IMR-90 (cell line): ENCODE results near the gene RXFP1.

Experiments
- BHLHE40 ChIP-seq: fragments of 150-350 bp; IDR thresholded peaks from 2 replicates; pipeline ENCODE4 v1.6.1; 2016; ENCODE audit warnings: mild to moderate bottlenecking, low read depth, low read length
- CHD1 ChIP-seq: IDR thresholded peaks from 2 replicates; pipeline ENCODE4 v1.6.1; 2012; ENCODE audit warnings: low read depth, low read length, improper control_type of control experiment
- CTCF ChIP-seq: conservative IDR thresholded peaks from 2 replicates; pipeline ENCODE4 v1.5.1; 2012; ENCODE audit warnings: mild to moderate bottlenecking, low read depth, low read length, improper control_type of control experiment
- ELK1 ChIP-seq: fragments of 150-350 bp; IDR thresholded peaks from 2 replicates; pipeline ENCODE4 v1.6.1; 2016; ENCODE audit warnings: low read depth, mild to moderate bottlenecking, low read length, moderate library complexity, borderline replicate concordance
- FOS ChIP-seq: fragments of 150-350 bp; IDR thresholded peaks from 2 replicates; pipeline ENCODE4 v1.6.1; 2016; ENCODE audit warnings: low read depth, low read length
- MAFK ChIP-seq: IDR thresholded peaks from 2 replicates; pipeline ENCODE4 v1.6.1; 2012; ENCODE audit warnings: low read depth, low read length, improper control_type of control experiment
- MAZ ChIP-seq: IDR thresholded peaks from 2 replicates; pipeline ENCODE4 v1.6.1; 2012; ENCODE audit warnings: low read depth, mild to moderate bottlenecking, low read length, improper control_type of control experiment, moderate library complexity, borderline replicate concordance
- MXI1 ChIP-seq: IDR thresholded peaks from 2 replicates; pipeline ENCODE4 v1.6.1; 2012; ENCODE audit warnings: low read depth, mild to moderate bottlenecking, low read length, moderate library complexity, borderline replicate concordance
- POLR2A ChIP-seq: IDR thresholded peaks from 2 replicates; pipeline ENCODE4 v1.6.1; 2012; ENCODE audit warnings: mild to moderate bottlenecking, low read depth, low read length
- RCOR1 ChIP-seq: IDR thresholded peaks from 2 replicates; pipeline ENCODE4 v1.6.1; 2012; ENCODE audit warnings: mild to moderate bottlenecking, low read length, improper control_type of control experiment; ENCODE audit not compliant: insufficient replicate concordance
- RFX5 ChIP-seq: IDR thresholded peaks from 2 replicates; pipeline ENCODE4 v1.8.0; 2012; ENCODE audit warnings: low read depth, mild to moderate bottlenecking, low read length, moderate library complexity
- SMC3 ChIP-seq: fragments of 150-350 bp; IDR thresholded peaks from 2 replicates; pipeline ENCODE4 v1.6.1; 2016; ENCODE audit warnings: low read depth, mild to moderate bottlenecking, antibody characterized with exemption, low read length, moderate library complexity
- USF2 ChIP-seq: fragments of 150-350 bp; IDR thresholded peaks from 2 replicates; pipeline ENCODE4 v1.6.1; 2017; ENCODE audit warnings: mild to moderate bottlenecking, antibody characterized with exemption, low read length, low read depth

- TF ChIP-seq POLR2A (no peak), CTCF (no peak), ELK1 (no peak), USF2 (no peak), MXI1 (no peak), RCOR1 (no peak), RFX5 (no peak), FOS (no peak), MAFK (no peak), SMC3 (no peak), CHD1 (no peak), MAZ (no peak), BHLHE40 (no peak)
These were observed 13.5 kb downstream of the RXFP1 start for GRCh38 chr4:158535130-158535614.
